ENCODE measurements around the gene SLC16A1.

Gene SLC16A1

DNA sequence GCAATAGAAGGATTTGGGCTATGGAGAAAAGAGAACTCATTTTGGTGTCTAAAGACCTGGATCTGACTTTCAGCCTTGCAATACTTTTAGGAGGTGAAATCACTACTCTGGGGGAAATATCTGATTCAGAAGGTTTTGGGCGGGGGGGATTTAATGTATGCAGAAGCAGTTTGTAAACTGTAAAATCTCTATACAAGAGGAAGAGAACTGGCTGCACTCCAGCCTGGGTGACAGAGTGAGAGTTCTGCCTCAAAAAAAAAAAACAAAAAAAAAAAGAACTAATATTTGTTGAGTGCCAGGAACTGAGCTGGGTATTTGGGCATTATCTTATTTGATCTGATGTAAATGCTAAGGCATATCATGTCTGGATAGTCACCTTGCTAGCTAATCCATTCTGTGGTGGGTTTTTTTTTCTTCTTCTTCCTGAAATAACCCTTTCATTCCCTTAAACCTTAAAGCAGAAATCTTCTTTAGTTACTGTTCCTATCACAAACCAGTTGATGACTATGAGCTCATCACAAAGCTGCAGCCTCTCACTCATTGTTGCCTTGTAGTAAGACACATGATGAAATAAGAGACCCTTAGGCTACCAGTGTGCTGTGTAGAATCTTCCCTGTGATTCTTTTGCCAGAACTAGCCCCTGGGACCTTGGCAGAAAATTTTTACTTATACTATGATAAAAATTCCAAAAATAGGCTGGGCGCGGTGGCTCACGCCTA lies 35.6 kb upstream of the SLC16A1 start:
- no peak for TF ChIP-seq EP300 (IDR thresholded peaks at IDR 0.05; ENCODE audit: borderline replicate concordance)
- TF ChIP-seq, protein P1, sequence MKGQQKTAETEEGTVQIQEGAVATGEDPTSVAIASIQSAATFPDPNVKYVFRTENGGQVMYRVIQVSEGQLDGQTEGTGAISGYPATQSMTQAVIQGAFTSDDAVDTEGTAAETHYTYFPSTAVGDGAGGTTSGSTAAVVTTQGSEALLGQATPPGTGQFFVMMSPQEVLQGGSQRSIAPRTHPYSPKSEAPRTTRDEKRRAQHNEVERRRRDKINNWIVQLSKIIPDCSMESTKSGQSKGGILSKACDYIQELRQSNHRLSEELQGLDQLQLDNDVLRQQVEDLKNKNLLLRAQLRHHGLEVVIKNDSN (IDR thresholded peaks at IDR 0.05): no peak
- no peak for TF ChIP-seq TEAD4 (IDR thresholded peaks at IDR 0.05)
- TF ChIP-seq YY1 (IDR thresholded peaks at IDR 0.05; ENCODE audit: low read depth): no peak
- TF ChIP-seq FOXM1 (IDR thresholded peaks at IDR 0.05; ENCODE audit: borderline replicate concordance, low read depth): no peak
- no peak for TF ChIP-seq ZBTB7A (IDR thresholded peaks at IDR 0.05; ENCODE audit: low read depth)
- no peak for TF ChIP-seq CREB1 (IDR thresholded peaks at IDR 0.05; ENCODE audit: low read depth)
- TF ChIP-seq NFIC (IDR thresholded peaks at IDR 0.05): no peak
- TF ChIP-seq, protein P2, sequence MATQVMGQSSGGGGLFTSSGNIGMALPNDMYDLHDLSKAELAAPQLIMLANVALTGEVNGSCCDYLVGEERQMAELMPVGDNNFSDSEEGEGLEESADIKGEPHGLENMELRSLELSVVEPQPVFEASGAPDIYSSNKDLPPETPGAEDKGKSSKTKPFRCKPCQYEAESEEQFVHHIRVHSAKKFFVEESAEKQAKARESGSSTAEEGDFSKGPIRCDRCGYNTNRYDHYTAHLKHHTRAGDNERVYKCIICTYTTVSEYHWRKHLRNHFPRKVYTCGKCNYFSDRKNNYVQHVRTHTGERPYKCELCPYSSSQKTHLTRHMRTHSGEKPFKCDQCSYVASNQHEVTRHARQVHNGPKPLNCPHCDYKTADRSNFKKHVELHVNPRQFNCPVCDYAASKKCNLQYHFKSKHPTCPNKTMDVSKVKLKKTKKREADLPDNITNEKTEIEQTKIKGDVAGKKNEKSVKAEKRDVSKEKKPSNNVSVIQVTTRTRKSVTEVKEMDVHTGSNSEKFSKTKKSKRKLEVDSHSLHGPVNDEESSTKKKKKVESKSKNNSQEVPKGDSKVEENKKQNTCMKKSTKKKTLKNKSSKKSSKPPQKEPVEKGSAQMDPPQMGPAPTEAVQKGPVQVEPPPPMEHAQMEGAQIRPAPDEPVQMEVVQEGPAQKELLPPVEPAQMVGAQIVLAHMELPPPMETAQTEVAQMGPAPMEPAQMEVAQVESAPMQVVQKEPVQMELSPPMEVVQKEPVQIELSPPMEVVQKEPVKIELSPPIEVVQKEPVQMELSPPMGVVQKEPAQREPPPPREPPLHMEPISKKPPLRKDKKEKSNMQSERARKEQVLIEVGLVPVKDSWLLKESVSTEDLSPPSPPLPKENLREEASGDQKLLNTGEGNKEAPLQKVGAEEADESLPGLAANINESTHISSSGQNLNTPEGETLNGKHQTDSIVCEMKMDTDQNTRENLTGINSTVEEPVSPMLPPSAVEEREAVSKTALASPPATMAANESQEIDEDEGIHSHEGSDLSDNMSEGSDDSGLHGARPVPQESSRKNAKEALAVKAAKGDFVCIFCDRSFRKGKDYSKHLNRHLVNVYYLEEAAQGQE (IDR thresholded peaks at IDR 0.05; ENCODE audit: low read depth): no peak
- TF ChIP-seq RAD21 (IDR thresholded peaks at IDR 0.05; ENCODE audit: low read depth): no peak
- no peak for TF ChIP-seq TCF12 (IDR thresholded peaks at IDR 0.05; ENCODE audit: low read depth)
- TF ChIP-seq EGR1 (IDR thresholded peaks at IDR 0.05): no peak
- TF ChIP-seq TAF1 (IDR thresholded peaks at IDR 0.05; ENCODE audit: low read depth): no peak
- no peak for TF ChIP-seq MAX (IDR thresholded peaks at IDR 0.05)
- TF ChIP-seq CEBPB (IDR thresholded peaks at IDR 0.05): no peak

DNA sequence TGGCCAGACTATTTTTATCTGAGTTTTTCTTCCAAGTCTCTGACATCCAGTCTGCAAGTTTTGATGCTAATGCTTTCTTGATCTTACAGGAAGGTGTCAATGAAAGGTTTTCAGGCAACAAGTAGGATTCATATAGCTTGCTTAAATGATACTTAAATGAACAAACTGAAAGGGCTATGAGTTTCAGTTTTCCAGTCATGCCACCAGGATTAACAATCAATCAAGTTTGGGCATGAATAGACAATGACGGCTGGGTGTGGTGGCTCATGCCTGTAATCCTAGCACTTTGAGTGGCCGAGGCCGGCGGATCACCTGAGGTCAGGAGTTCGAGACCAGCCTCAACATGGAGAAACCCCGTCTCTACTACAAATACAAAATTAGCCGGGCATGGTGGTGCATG lies 34.3 kb upstream of the SLC16A1 start:
- no peak for TF ChIP-seq EGR1 (IDR thresholded peaks at IDR 0.05)
- no peak for TF ChIP-seq TCF12 (IDR thresholded peaks at IDR 0.05; ENCODE audit: low read depth)
- TF ChIP-seq RAD21 (IDR thresholded peaks at IDR 0.05; ENCODE audit: low read depth): no peak

- TF ChIP-seq FOXM1 (IDR thresholded peaks at IDR 0.05; ENCODE audit: borderline replicate concordance, low read depth) (no peak), EP300 (IDR thresholded peaks at IDR 0.05; ENCODE audit: borderline replicate concordance) (no peak), CREB1 (IDR thresholded peaks at IDR 0.05; ENCODE audit: low read depth) (no peak), CEBPB (IDR thresholded peaks at IDR 0.05) (no peak), TCF12 (IDR thresholded peaks at IDR 0.05; ENCODE audit: low read depth) (no peak), ZBTB7A (IDR thresholded peaks at IDR 0.05; ENCODE audit: low read depth) (no peak), MAX (IDR thresholded peaks at IDR 0.05) (no peak), NFIC (IDR thresholded peaks at IDR 0.05) (no peak), RAD21 (IDR thresholded peaks at IDR 0.05; ENCODE audit: low read depth) (no peak), YY1 (IDR thresholded peaks at IDR 0.05; ENCODE audit: low read depth) (no peak), TEAD4 (IDR thresholded peaks at IDR 0.05) (no peak), EGR1 (IDR thresholded peaks at IDR 0.05) (no peak), TAF1 (IDR thresholded peaks at IDR 0.05; ENCODE audit: low read depth) (no peak)
- TF ChIP-seq, protein P2 (IDR thresholded peaks at IDR 0.05; ENCODE audit: low read depth): no peak
- TF ChIP-seq, protein P1 (IDR thresholded peaks at IDR 0.05): no peak
Observed at GRCh38 chr1:112988367-112988766, 32.4 kb upstream of the SLC16A1 start.

DNA sequence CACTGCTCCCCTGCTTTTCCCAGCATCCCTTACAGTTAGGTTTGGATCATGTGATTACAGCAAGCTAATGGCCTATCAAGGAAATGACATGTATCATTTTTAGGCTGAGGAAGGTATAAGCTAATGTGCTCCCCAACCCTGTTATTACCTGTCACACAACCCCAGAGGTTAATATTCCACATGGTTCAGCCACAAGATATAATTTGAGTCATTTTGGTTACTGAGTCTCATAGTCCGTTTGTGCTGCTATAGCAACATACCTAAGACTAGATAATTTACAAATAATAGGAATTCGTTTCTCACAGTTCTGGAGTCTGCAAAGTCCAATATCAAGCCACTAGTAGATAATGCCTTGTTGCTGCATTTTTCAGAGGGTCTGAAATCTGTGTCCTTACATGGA lies 29.1 kb upstream of the SLC16A1 start:
- no peak for TF ChIP-seq ZBTB7A (IDR thresholded peaks at IDR 0.05; ENCODE audit: low read depth)
- TF ChIP-seq CEBPB (IDR thresholded peaks at IDR 0.05): no peak
- no peak for TF ChIP-seq EP300 (IDR thresholded peaks at IDR 0.05; ENCODE audit: borderline replicate concordance)
- no peak for TF ChIP-seq CREB1 (IDR thresholded peaks at IDR 0.05; ENCODE audit: low read depth)

GRCh38 chr1:112983537-112984131 lies 27.6 kb upstream of the SLC16A1 start:
- TF ChIP-seq FOXM1 (IDR thresholded peaks at IDR 0.05; ENCODE audit: borderline replicate concordance, low read depth) (no peak), NFIC (IDR thresholded peaks at IDR 0.05) (no peak), CEBPB (IDR thresholded peaks at IDR 0.05) (no peak), TAF1 (IDR thresholded peaks at IDR 0.05; ENCODE audit: low read depth) (no peak), TCF12 (IDR thresholded peaks at IDR 0.05; ENCODE audit: low read depth) (no peak), EP300 (IDR thresholded peaks at IDR 0.05; ENCODE audit: borderline replicate concordance) (no peak), TEAD4 (IDR thresholded peaks at IDR 0.05) (no peak), CREB1 (IDR thresholded peaks at IDR 0.05; ENCODE audit: low read depth) (no peak), YY1 (IDR thresholded peaks at IDR 0.05; ENCODE audit: low read depth) (no peak), EGR1 (IDR thresholded peaks at IDR 0.05) (no peak), RAD21 (IDR thresholded peaks at IDR 0.05; ENCODE audit: low read depth) (no peak), MAX (IDR thresholded peaks at IDR 0.05) (no peak), ZBTB7A (IDR thresholded peaks at IDR 0.05; ENCODE audit: low read depth) (no peak)
- TF ChIP-seq, protein P2 (IDR thresholded peaks at IDR 0.05; ENCODE audit: low read depth): no peak
- TF ChIP-seq, protein P1 (IDR thresholded peaks at IDR 0.05): no peak

Data from Ishikawa (cell line).